Stimulated activated CD8-positive, alpha-beta memory T cell treated with anti-CD3 and anti-CD28 coated beads, Interleukin-12 subunit alpha, Interleukin-12 subunit beta, amount 100 ng/mL, for 24 hours (primary cell): ENCODE data around the gene SSC4D.
"Not testable (repeated sequence)": the region's sequence is repeated elsewhere in the genome, so short reads cannot be mapped to it uniquely, and the experiment has no call there.

Source experiments
- DNase-seq: peaks from one replicate; pipeline ENCODE4 v3.0.0-alpha.2; 2020; ENCODE audit errors: extremely low read depth

The SSC4D gene

GRCh38 chr7:76383089-76383944, 26.2 kb downstream of the SSC4D start:
- no peak for DNase-seq

GRCh38 chr7:76381814-76382213, 27.7 kb downstream of the SSC4D start:
- DNase-seq = no peak

- no peak for DNase-seq
These were observed 28.9 kb downstream of the SSC4D start for GRCh38 chr7:76380623-76380966.

- no peak for DNase-seq
These were observed 32.1 kb downstream of the SSC4D start for GRCh38 chr7:76377186-76377918.

- no peak for DNase-seq
These were observed 34.2 kb downstream of the SSC4D start for GRCh38 chr7:76375251-76375650.

- no peak for DNase-seq
These were observed 36.3 kb downstream of the SSC4D start for GRCh38 chr7:76372984-76373833.

- DNase-seq = no peak
These were observed 38.1 kb downstream of the SSC4D start for GRCh38 chr7:76371396-76371795.

- no peak for DNase-seq
These were observed 40.5 kb downstream of the SSC4D start for GRCh38 chr7:76369018-76369417.

- no peak for DNase-seq
These were observed 41.3 kb downstream of the SSC4D start for GRCh38 chr7:76368190-76368589.

GRCh38 chr7:76364198-76364584, 45.3 kb downstream of the SSC4D start:
- no peak for DNase-seq

- DNase-seq = not testable (repeated sequence)
These were observed 45.7 kb downstream of the SSC4D start for GRCh38 chr7:76363754-76364153.

GRCh38 chr7:76359978-76360638, 49.4 kb downstream of the SSC4D start:
- DNase-seq = no peak

- DNase-seq = peak; percentile 82
These were observed 50.2 kb downstream of the SSC4D start for GRCh38 chr7:76359111-76359977.

- DNase-seq = peak; percentile 81
These were observed 50.9 kb downstream of the SSC4D start, which contains the start of gene YWHAG for GRCh38 chr7:76358481-76359110. Gene YWHAG (minus strand): TSS chr7:76358991. CDS start chr7:76358808, 183 bp downstream.

GRCh38 chr7:76358011-76358480, 51.5 kb downstream of the SSC4D start:
- peak; percentile 24 for DNase-seq

GRCh38 chr7:76357475-76358010, 52.0 kb downstream of the SSC4D start:
- DNase-seq = no peak

GRCh38 chr7:76356823-76357222, 52.7 kb downstream of the SSC4D start:
- DNase-seq = no peak

GRCh38 chr7:76356115-76356514, 53.4 kb downstream of the SSC4D start:
- DNase-seq = no peak

- no peak for DNase-seq
These were observed 54.3 kb downstream of the SSC4D start for GRCh38 chr7:76354981-76355730.
